ENCODE data around the gene PPP1R15B. TPM values are rescaled to one million over a fixed set of nuclear protein-coding genes. Genes with fewer than 3 reads are reported as not detected.

PPP1R15B gene
- total and polyA plus RNA-seq, 2 donors from 2014 or later: 12.3 to 41.6 TPM

- no peaks in the 10 kb centered on the region for H3K9me3 ChIP-seq (ENCODE audit: control insufficient read depth in 2 of 3, insufficient read depth in 1 of 3, low read length in 3 of 3)
- no peak for TF ChIP-seq CTCF (IDR thresholded peaks at IDR 0.05; ENCODE audit: borderline replicate concordance, extremely low read depth, insufficient read depth)
- no peak overlapping the region for H3K27ac ChIP-seq (ENCODE audit: low read depth in 2 of 2, low read length in 2 of 2)
- H3K4me1 ChIP-seq (ENCODE audit: control insufficient read depth in 2 of 3, insufficient read depth in 2 of 3, low read depth in 1 of 3, low read length in 3 of 3): peaks cover 0 to 24% (median 8%) of the 10 kb centered on the region in 3 donors
- peak overlapping the region in 2 of 3 donors; percentile 57 to 83 for H3K4me3 ChIP-seq (ENCODE audit: low read length in 3 of 3)
- peaks cover 5% of the 10 kb centered on the region for H3K27me3 ChIP-seq (ENCODE audit: control insufficient read depth, insufficient read depth, low read length)
- no peak overlapping the region for H3K9ac ChIP-seq (ENCODE audit: low read length in 3 of 3)
- H3K36me3 ChIP-seq (ENCODE audit: control insufficient read depth in 2 of 3, insufficient read depth in 3 of 3, low read length in 3 of 3): peaks cover 0 to 6% (median 0%) of the 10 kb centered on the region in 3 donors
- intact Hi-C loops (cut with DNase I): no loop called here
- DNase-seq: no peak
- FAIRE-seq: no peak
Measured at GRCh38 chr1:204376465-204376864, 35.2 kb downstream of the PPP1R15B start.

GRCh38 chr1:204373911-204374310, 37.7 kb downstream of the PPP1R15B start:
- H3K27ac ChIP-seq (ENCODE audit: low read depth in 2 of 2, low read length in 2 of 2): no peak overlapping the region
- H3K4me1 ChIP-seq (ENCODE audit: control insufficient read depth in 2 of 3, insufficient read depth in 2 of 3, low read depth in 1 of 3, low read length in 3 of 3): peaks cover 0 to 12% (median 8%) of the 10 kb centered on the region in 3 donors
- TF ChIP-seq CTCF (IDR thresholded peaks at IDR 0.05; ENCODE audit: borderline replicate concordance, extremely low read depth, insufficient read depth): no peak
- H3K9ac ChIP-seq (ENCODE audit: low read length in 3 of 3): no peak overlapping the region
- peaks cover 2% of the 10 kb centered on the region for H3K27me3 ChIP-seq (ENCODE audit: control insufficient read depth, insufficient read depth, low read length)
- intact Hi-C loops (cut with DNase I): no loop called here
- peaks cover 0 to 8% (median 6%) of the 10 kb centered on the region in 3 donors for H3K36me3 ChIP-seq (ENCODE audit: control insufficient read depth in 2 of 3, insufficient read depth in 3 of 3, low read length in 3 of 3)
- no peak for FAIRE-seq
- H3K9me3 ChIP-seq (ENCODE audit: control insufficient read depth in 2 of 3, insufficient read depth in 1 of 3, low read length in 3 of 3): no peaks in the 10 kb centered on the region
- DNase-seq: no peak
- H3K4me3 ChIP-seq (ENCODE audit: low read length in 3 of 3): no peak overlapping the region

- TF ChIP-seq CTCF (IDR thresholded peaks at IDR 0.05; ENCODE audit: borderline replicate concordance, extremely low read depth, insufficient read depth): no peak
- Histone ChIP-seq H3K4me1 (ENCODE audit: control insufficient read depth in 2 of 3, insufficient read depth in 2 of 3, low read depth in 1 of 3, low read length in 3 of 3) (no peaks in the 10 kb centered on the region), H3K9me3 (ENCODE audit: control insufficient read depth in 2 of 3, insufficient read depth in 1 of 3, low read length in 3 of 3) (no peaks in the 10 kb centered on the region), H3K36me3 (ENCODE audit: control insufficient read depth in 2 of 3, insufficient read depth in 3 of 3, low read length in 3 of 3) (peaks cover 0 to 9% (median 8%) of the 10 kb centered on the region in 3 donors), H3K9ac (ENCODE audit: low read length in 3 of 3) (no peak overlapping the region), H3K4me3 (ENCODE audit: low read length in 3 of 3) (no peak overlapping the region), H3K27me3 (ENCODE audit: control insufficient read depth, insufficient read depth, low read length) (no peaks in the 10 kb centered on the region), H3K27ac (ENCODE audit: low read depth in 2 of 2, low read length in 2 of 2) (no peak overlapping the region)
- FAIRE-seq (no peak), DNase-seq (no peak)
- intact Hi-C loops (cut with DNase I): no loop called here
Measured at GRCh38 chr1:204370176-204370575, 41.4 kb downstream of the PPP1R15B start.

Measured in kidney (tissue), 14 donors.